Astrocyte of the cerebellum (primary cell): ENCODE data around the gene VDAC1.
"Not testable (repeated sequence)": the region's sequence is repeated elsewhere in the genome, so short reads cannot be mapped to it uniquely, and the experiment has no call there.

Experiments used
- DNase-seq: peaks from one replicate; pipeline ENCODE4 v3.0.0-alpha.2; 2011; ENCODE audit warnings: low read depth
- H3K4me3 ChIP-seq: 2 replicates; pipeline ENCODE4 v1.5.1; 2011; ENCODE audit warnings: mild to moderate bottlenecking, low read depth, low read length, moderate library complexity
- CTCF ChIP-seq: IDR thresholded peaks from 2 replicates; pipeline ENCODE4 v1.5.1; 2012; ENCODE audit warnings: low read length, low read depth, moderate library complexity, mild to moderate bottlenecking; ENCODE audit errors: missing control alignments
- in situ Hi-C: cut with HindIII; loops from 2 replicates; pipeline ENCODE4 v1.10.0; 2017; ENCODE audit warnings: low sequenced_read_pairs

VDAC1 gene

GRCh38 chr5:134034326-134034725, 29.6 kb upstream of the VDAC1 start:
- DNase-seq: no peak
- no peak for TF ChIP-seq CTCF

GRCh38 chr5:134030303-134030964, 25.7 kb upstream of the VDAC1 start:
- in situ Hi-C loops, DNase-seq, H3K4me3 ChIP-seq: not testable (repeated sequence)

More at GRCh38 chr5:134034326-134034725, 29.6 kb upstream of the VDAC1 start:
- in situ Hi-C loops: no loop called here
- H3K4me3 ChIP-seq: no peak overlapping the region

- no peak for TF ChIP-seq CTCF
- in situ Hi-C loops: no loop called here
- DNase-seq: no peak
- no peak overlapping the region for H3K4me3 ChIP-seq
These were observed 24.4 kb upstream of the VDAC1 start for GRCh38 chr5:134029156-134029555.

GRCh38 chr5:134028496-134028895, 23.7 kb upstream of the VDAC1 start:
- no peak for TF ChIP-seq CTCF
- no peak overlapping the region for H3K4me3 ChIP-seq
- in situ Hi-C loops: no loop called here
- DNase-seq: no peak

- TF ChIP-seq CTCF: no peak
- H3K4me3 ChIP-seq: no peak overlapping the region
- DNase-seq: no peak
- in situ Hi-C loops: no loop called here
These were observed 22.5 kb upstream of the VDAC1 start for GRCh38 chr5:134027288-134027615.

- no peak overlapping the region for H3K4me3 ChIP-seq
- peak; percentile 77 for TF ChIP-seq CTCF
- in situ Hi-C loops: no loop called here
- peak; percentile 57 for DNase-seq
These were observed 21.9 kb upstream of the VDAC1 start for GRCh38 chr5:134026521-134027287.

- DNase-seq: no peak
- in situ Hi-C loops: no loop called here
- no peak for TF ChIP-seq CTCF
These were observed 21.0 kb upstream of the VDAC1 start for GRCh38 chr5:134025786-134026185.

More at GRCh38 chr5:134025786-134026185, 21.0 kb upstream of the VDAC1 start:
- no peak overlapping the region for H3K4me3 ChIP-seq
